Measurements from ENCODE around the gene SLC16A9.

The SLC16A9 gene

GRCh38 chr10:59631237-59631636, 78.4 kb downstream of the SLC16A9 start:
- DNase-seq (ENCODE audit: low read depth in 2 of 2): no peak

- no peak for DNase-seq (ENCODE audit: low read depth in 2 of 2)
These were observed 80.7 kb downstream of the SLC16A9 start for GRCh38 chr10:59628965-59629364.

DNA sequence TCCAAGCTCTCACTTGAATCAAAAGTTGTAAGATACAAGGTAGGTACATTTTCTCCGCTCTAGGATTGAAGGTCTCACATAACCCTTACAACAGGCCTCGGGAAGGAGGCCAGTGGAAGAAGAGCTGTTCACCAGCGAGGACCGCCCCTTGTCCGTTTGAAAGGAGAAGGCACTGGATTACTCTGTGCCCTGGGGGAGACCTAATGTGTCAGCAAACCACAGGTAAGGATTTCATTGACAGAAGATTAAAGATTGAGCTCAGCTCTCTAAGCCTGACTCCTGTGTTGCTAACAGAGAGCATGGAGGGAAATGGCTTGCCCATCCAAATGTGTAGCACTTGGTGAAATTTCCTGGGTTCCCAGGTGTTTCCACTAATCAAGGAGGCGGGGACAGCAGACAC, 81.2 kb downstream of the SLC16A9 start:
- no peak for DNase-seq (ENCODE audit: low read depth in 2 of 2)

DNA sequence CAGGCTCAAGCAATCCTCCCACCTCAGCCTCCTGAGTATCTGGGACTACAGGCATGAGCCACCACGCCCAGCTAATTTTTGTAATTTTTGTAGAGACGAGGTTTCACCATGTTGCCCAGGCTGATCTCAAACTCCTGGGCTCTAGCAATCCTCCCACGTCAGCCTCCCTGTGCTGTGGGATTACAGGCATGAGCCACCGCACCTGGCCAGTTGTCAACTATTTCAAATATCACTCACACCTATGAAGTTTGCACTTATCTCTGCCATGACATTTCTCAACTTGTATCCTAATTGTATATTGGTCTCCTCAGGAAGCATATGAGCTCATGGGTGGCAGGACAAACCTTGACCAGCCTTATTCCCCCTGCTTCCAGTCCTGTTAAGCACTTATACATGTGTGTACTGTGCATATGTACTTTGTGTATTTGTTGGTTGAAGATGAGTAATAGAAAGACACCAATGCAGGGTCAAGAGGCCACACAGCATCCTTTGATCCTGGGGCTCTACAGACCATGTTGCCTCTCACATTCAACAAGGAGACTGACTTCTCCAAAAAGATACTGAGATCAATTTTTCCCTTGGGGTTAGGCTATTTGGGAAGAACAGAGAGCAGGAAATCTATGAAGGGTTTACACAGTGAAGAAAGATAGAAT, 82.2 kb downstream of the SLC16A9 start:
- no peak for DNase-seq (ENCODE audit: low read depth in 2 of 2)

GRCh38 chr10:59626523-59626869, 83.2 kb downstream of the SLC16A9 start:
- no peak for DNase-seq (ENCODE audit: low read depth in 2 of 2)

GRCh38 chr10:59625721-59626522, 83.7 kb downstream of the SLC16A9 start:
- DNase-seq (ENCODE audit: low read depth in 2 of 2): peak; percentile 1 to 27

- DNase-seq (ENCODE audit: low read depth in 2 of 2): no peak
These were observed 84.7 kb downstream of the SLC16A9 start for GRCh38 chr10:59624951-59625350.

- no peak for DNase-seq (ENCODE audit: low read depth in 2 of 2)
These were observed 85.5 kb downstream of the SLC16A9 start for GRCh38 chr10:59624136-59624535.

- DNase-seq (ENCODE audit: low read depth in 2 of 2): no peak
These were observed 86.2 kb downstream of the SLC16A9 start for GRCh38 chr10:59623133-59624121.

DNA sequence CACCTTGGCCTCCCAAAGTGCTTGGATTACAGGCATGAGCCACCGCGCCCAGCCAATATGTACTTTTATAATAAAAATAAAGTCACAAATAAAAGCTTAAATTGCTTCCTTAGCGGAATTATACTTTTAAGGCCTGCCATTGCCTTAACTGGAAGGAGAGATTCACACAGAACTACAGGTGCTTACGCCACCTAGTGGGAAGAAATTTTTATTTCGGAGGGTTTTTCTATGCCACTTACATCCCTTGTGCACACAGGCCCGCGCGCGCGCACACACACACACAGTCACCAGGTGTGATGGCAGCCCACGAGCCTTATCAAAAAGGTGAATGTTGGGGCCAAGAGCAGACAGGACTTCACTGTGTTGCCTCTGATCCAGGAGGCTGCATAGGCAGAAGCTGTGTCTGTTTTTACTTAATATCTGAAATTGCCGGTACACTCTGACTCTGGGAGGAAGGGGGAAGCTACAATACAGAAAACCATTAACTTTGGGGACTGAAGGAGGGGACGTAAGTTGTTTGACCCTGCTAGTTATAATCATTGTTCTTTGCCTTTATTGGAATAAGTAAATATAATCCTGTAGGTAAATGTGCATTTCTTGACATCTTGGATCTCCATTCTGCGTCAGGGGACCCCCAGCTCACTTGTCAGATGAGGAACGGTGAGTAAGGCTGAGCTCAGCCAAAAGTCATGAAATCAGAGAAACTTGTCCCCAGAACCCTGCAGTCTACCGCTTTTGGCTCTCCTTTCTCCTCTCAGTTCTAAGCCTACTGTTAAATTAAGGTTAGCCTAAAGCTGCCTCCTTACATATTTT, 87.1 kb downstream of the SLC16A9 start:
- peak in 1 of 2 donors; percentile 2 for DNase-seq (ENCODE audit: low read depth in 2 of 2)

DNA sequence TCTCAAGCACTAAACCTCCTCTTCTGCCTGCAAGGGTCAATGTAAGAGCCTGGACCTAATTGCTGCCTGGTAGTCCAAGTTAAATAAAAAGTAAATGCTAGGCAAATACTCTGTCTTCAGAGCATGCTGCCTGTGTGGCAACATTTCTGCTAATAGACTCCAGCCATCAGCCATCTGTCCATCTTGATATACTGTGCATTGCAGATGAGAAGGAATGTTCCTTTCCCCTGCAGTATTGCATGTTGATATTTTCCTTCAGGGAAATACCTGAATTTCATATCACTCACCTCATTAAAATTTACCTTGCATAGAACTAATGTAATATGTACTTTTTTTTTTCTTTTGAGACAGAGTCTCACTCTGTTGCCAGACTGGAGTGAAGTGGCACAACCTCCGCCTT, 87.9 kb downstream of the SLC16A9 start:
- DNase-seq (ENCODE audit: low read depth in 2 of 2): no peak

DNA sequence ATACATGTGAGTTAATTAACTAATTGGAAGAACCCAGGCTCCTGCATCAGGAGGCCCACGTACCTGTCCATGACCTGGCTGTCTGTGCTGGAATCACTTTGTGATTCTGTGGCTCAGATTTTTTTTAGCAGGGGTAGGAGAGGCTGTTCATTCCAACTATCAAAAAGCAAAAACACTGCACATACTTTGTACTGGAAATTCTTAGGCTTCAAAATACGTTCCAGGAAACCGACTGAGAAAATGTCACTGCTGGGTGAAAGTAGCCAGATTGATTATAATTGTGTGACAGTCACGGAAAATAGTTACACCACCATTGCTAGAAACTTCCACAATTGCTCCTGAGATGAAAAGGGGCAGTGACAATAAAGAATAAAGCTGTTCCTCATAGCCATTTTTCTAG, 91.0 kb downstream of the SLC16A9 start:
- no peak for DNase-seq (ENCODE audit: low read depth in 2 of 2)

GRCh38 chr10:59617996-59618395, 91.7 kb downstream of the SLC16A9 start:
- DNase-seq (ENCODE audit: low read depth in 2 of 2): no peak

DNA sequence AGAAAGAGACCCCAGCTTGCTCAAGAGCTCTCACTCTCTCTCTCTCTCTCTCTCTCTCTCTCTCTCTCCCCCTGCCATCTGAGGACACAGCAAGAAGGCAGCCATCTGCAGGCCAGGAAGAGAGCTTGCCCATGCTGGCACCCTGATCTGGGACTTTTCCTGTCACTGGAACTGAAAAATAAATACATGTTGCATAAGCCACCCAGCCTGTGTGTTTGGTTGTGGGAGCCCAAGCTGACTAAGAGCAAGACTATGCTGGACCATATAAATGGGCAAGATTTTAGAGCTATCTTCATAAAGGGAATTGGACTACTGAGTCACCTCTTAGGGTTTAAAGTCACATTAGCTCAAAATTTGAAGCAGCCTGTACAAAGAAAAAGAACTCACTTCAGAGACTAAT, 98.6 kb downstream of the SLC16A9 start:
- DNase-seq (ENCODE audit: low read depth in 2 of 2): no peak

- no peak for DNase-seq (ENCODE audit: low read depth in 2 of 2)
These were observed 101.7 kb downstream of the SLC16A9 start for GRCh38 chr10:59607970-59608369.

DNA sequence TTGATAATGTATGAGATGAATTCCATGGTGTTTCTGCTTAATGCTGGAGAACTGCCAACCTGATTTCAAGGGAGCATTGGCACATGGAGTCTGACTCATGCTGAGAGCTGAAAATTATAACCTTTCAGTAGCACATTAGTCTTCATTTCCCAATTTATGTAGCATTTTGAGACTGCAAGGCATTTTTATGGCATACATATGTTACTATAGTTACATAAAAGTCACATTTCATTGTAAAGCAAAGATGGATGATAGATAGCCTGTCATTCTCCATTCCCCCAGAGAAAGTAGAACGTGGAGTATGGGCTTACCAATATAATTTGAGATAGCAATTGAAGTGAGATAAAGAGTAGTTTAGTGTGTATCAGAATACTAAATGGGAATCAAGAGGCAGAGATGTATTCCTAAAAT, 103.1 kb downstream of the SLC16A9 start:
- no peak for DNase-seq (ENCODE audit: low read depth in 2 of 2)

DNA sequence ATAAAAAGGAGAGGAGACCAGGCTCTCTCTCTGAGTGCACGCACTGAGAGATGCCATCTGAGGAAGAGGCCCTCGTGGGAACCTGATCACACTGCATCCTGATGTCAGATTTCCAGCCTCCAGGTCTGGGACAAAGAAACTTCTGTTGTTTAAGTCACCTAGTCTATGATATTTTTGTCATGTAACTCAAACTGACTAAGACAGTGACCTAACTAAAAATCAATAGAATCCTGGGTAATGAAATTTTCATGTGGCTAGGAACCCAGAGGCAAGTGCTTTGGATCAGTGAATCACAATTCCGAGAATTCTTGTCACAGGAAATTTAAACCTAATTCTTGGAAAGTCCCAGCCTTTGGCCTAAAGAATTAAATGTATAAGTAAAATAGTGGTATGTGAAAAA, 107.7 kb downstream of the SLC16A9 start:
- DNase-seq (ENCODE audit: low read depth in 2 of 2): no peak
